B cell (primary cell): ENCODE measurements around the gene NAB1.

ENCODE experiments used
- EZH2 ChIP-seq: IDR thresholded peaks from 2 replicates; pipeline ENCODE4 v1.6.1; 2012; ENCODE audit warnings: borderline replicate concordance, low read depth, mild to moderate bottlenecking, moderate library complexity, low read length; ENCODE audit not compliant: insufficient read depth, poor library complexity, severe bottlenecking
- TF ChIP-seq, protein P1 (sequence below): fragments of 200-600 bp; IDR thresholded peaks from one replicate; pipeline ENCODE4 v1.8.0; 2022; ENCODE audit warnings: antibody characterized with exemption, mild to moderate bottlenecking

DNA sequence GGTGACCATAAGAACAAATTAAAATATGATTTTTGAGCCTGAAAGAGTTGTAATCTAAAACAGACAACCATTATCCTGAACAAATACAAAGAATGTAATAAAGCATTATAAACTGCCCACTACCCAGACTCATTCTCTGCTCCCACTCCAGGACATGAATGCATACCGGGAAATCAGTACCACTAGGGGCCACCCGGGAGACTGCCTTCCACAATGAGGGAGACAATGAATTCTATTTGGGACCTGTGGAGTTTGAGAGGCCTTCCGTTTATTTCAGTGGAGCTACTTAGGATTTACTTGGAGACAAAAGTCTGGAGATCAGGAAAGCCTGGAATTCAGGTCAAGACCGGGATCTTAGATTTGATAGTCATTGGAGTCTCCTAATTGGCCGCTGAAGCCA is 50.0 kb downstream of the NAB1 start:
- TF ChIP-seq, protein P1, sequence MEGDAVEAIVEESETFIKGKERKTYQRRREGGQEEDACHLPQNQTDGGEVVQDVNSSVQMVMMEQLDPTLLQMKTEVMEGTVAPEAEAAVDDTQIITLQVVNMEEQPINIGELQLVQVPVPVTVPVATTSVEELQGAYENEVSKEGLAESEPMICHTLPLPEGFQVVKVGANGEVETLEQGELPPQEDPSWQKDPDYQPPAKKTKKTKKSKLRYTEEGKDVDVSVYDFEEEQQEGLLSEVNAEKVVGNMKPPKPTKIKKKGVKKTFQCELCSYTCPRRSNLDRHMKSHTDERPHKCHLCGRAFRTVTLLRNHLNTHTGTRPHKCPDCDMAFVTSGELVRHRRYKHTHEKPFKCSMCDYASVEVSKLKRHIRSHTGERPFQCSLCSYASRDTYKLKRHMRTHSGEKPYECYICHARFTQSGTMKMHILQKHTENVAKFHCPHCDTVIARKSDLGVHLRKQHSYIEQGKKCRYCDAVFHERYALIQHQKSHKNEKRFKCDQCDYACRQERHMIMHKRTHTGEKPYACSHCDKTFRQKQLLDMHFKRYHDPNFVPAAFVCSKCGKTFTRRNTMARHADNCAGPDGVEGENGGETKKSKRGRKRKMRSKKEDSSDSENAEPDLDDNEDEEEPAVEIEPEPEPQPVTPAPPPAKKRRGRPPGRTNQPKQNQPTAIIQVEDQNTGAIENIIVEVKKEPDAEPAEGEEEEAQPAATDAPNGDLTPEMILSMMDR = no peak
- TF ChIP-seq EZH2 = no peak
